ENCODE measurements around the gene SMAD6. TPM values are rescaled to one million over a fixed set of nuclear protein-coding genes. Genes with fewer than 3 reads are reported as not detected.
A peak's percentile ranks its signal among the peaks of the same experiment; 100 is the strongest.

Gene SMAD6
- total and polyA plus RNA-seq, 2 of the 4 experiments (the other 2 are of a cell fraction) = 4.8 to 8.5 TPM

GRCh38 chr15:66718220-66718988, 16.4 kb downstream of the SMAD6 start:
- POLR2A ChIA-PET (ENCODE audit: unreplicated experiment) = no interaction called here
- DNase-seq (no peak), ATAC-seq (ENCODE audit: low read depth) (no peak)
- BruUV-seq (replicated peaks) = no TSS peak
- Histone ChIP-seq H3K27me3 (ENCODE audit: control insufficient read depth, insufficient read depth, low read length) (no peaks in the 10 kb centered on the region), H2AK5ac (ENCODE audit: low read depth, low read length) (no peak overlapping the region), H3K9me1 (ENCODE audit: insufficient read depth, low read length) (peaks cover 59% of the 10 kb centered on the region), H2AK9ac (replicated peaks; ENCODE audit: low read depth, low read length, poor library complexity) (no peak overlapping the region), H3K4me2 (ENCODE audit: low read depth, low read length) (no peak overlapping the region), H3K23ac (ENCODE audit: low read depth, low read length) (no peak overlapping the region), H3K36me3 (ENCODE audit: control insufficient read depth, insufficient read depth, low read length) (peaks cover 54% of the 10 kb centered on the region), H4K5ac (ENCODE audit: low read depth, low read length) (no peak overlapping the region), H3K4me3 (ENCODE audit: insufficient read depth, low read depth, low read length) (no peak overlapping the region), H3K9me3 (ENCODE audit: control insufficient read depth, insufficient read depth, low read length) (no peaks in the 10 kb centered on the region), H2BK5ac (ENCODE audit: low read depth, low read length, poor library complexity, severe bottlenecking) (no peak overlapping the region), H3K18ac (ENCODE audit: low read depth, low read length) (no peak overlapping the region), H3K14ac (replicated peaks; ENCODE audit: low read depth, low read length) (no peak overlapping the region), H3K27ac (ENCODE audit: insufficient read depth, low read length) (no peak overlapping the region), H3K4me1 (ENCODE audit: control insufficient read depth, insufficient read depth, low read length) (peaks cover 25% of the 10 kb centered on the region), H2AFZ (replicated peaks; ENCODE audit: low read length, poor library complexity) (peak overlapping the region; percentile 8), H3K56ac (ENCODE audit: extremely low read depth, insufficient read depth, low read length) (no peak overlapping the region), H3K4ac (ENCODE audit: low read depth, low read length) (no peak overlapping the region), H2BK15ac (ENCODE audit: low read depth, low read length) (no peak overlapping the region), H4K91ac (ENCODE audit: insufficient read depth, low read depth, low read length) (no peak overlapping the region), H2BK20ac (ENCODE audit: low read depth, low read length) (no peak overlapping the region), H2BK120ac (ENCODE audit: low read depth, low read length) (no peak overlapping the region), H3K9ac (ENCODE audit: low read depth, low read length) (no peak overlapping the region), H4K20me1 (ENCODE audit: insufficient read depth, low read length) (peaks cover 44% of the 10 kb centered on the region), H4K8ac (ENCODE audit: low read depth in 2 of 2, low read length in 2 of 2) (no peak overlapping the region), H3K79me1 (ENCODE audit: low read depth in 1 of 2, low read length in 2 of 2) (peaks cover 40 to 89% of the 10 kb centered on the region in 2 experiments)
- TF ChIP-seq CEBPB (IDR thresholded peaks at IDR 0.05; ENCODE audit: low read depth, low read length) = no peak
- no peak for TF ChIP-seq NFE2L2 (IDR thresholded peaks at IDR 0.05; ENCODE audit: low read depth, low read length)
- no peak for TF ChIP-seq RAD21 (IDR thresholded peaks at IDR 0.05; ENCODE audit: low read length)
- no peak for TF ChIP-seq SMC3 (IDR thresholded peaks at IDR 0.05; ENCODE audit: low read depth, low read length)
- no peak for TF ChIP-seq BHLHE40 (IDR thresholded peaks at IDR 0.05; ENCODE audit: low read depth, low read length)
- TF ChIP-seq CTCF (conservative IDR thresholded peaks at IDR 0.05; ENCODE audit: low read depth, low read length) = no peak
- TF ChIP-seq MAZ (IDR thresholded peaks at IDR 0.05; ENCODE audit: borderline replicate concordance, low read depth, low read length) = no peak
- no peak for TF ChIP-seq CHD1 (IDR thresholded peaks at IDR 0.05; ENCODE audit: low read depth, low read length)
- TF ChIP-seq FOS (IDR thresholded peaks at IDR 0.05; ENCODE audit: low read depth, low read length) = no peak
- no peak for TF ChIP-seq MAFK (IDR thresholded peaks at IDR 0.05; ENCODE audit: low read depth, low read length)
- no peak for TF ChIP-seq RFX5 (IDR thresholded peaks at IDR 0.05; ENCODE audit: low read depth, low read length)
- TF ChIP-seq MXI1 (IDR thresholded peaks at IDR 0.05; ENCODE audit: borderline replicate concordance, low read depth, low read length) = no peak
- TF ChIP-seq POLR2A (IDR thresholded peaks at IDR 0.05; ENCODE audit: low read depth, low read length) = no peak
- TF ChIP-seq USF2 (IDR thresholded peaks at IDR 0.05; ENCODE audit: low read depth, low read length) = no peak
- no peak for TF ChIP-seq RCOR1 (IDR thresholded peaks at IDR 0.05; ENCODE audit: insufficient replicate concordance, low read length)
- TF ChIP-seq ELK1 (IDR thresholded peaks at IDR 0.05; ENCODE audit: borderline replicate concordance, low read depth, low read length) = no peak
- CTCF ChIA-PET = no interaction called here
- intact Hi-C loops (cut with micrococcal nuclease) = no loop called here
- in situ Hi-C loops (cut with MboI; ENCODE audit: low sequenced_read_pairs) = loop anchor here (25.0 kb wide), 1 partner anchor 119 kb away; no protein-coding TSS in a partner anchor
- dilution Hi-C loops (cut with HindIII; ENCODE audit: low sequenced_read_pairs, unreplicated experiment) = no loop called here
- WGBS, 2 experiments (ENCODE audit: extremely low coverage in 2 of 2, insufficient read length in 1 of 2) = 100% methylated on average over 3 of the region's 8 CpGs; no CpG with 5 or more reads in 1 of the 2 experiments

Data from IMR-90 (cell line).